ENCODE results near the gene C12orf75. TPM values are rescaled to one million over a fixed set of nuclear protein-coding genes. Genes with fewer than 3 reads are reported as not detected.
"Not testable (repeated sequence)": the region's sequence is repeated elsewhere in the genome, so short reads cannot be mapped to it uniquely, and the experiment has no call there.

C12orf75 gene
- total RNA-seq, 1 donor from 2014 or later: 1.2 TPM

DNA sequence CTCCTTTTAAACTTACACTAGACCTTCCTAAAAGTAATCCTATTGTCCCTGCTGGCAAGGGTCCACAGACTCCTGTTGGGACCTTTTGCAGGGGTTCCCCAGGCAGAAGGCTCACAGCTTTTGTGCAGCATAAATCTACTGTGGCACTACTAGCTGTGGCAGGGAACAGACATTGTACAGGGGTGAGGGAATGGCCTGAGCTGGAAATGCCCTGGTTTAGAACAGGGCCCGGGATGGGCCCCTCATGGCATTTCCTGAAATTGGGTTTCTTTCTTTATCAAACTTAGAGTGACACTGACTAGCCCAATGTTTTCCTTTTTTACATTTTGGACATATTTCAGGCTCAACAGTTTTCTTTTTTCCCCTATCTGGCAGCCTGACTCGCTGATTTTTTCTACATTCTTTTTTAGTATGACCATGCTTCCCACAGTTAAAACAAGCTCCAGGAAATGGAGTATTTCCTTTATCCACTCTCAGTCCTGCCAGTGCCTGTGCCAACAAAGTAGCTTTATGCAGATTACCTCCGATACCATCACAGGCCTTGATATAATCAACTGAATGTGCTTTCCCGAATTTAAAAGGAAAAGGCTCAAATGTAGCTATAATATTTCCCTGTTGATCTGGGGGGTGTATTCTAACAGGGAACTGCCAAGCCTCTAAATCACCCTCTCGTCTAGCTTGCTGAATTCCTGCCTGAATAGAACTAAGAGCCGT is 22.7 kb upstream of the C12orf75 start:
- intact Hi-C loops (cut with DNase I); ATAC-seq; DNase-seq (ENCODE audit: missing footprints): not testable (repeated sequence)

DNA sequence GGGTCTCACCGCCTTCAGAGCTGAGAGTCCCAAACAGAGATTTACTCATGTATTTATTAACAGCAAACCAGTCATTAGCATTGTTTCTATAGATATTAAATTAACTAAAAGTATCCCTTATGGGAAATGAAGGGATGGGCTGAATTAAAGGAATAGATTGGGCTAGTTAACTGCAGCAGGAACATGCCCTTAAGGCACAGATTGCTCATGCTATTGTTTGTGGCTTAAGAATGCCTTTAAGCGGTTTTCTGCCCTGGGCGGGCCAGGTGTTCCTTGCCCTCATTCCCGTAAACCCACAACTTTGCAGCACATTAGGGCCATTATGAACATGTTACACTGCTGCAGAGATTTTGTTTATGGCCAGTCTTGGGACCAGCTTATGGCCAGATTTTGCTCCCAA is 21.7 kb upstream of the C12orf75 start:
- intact Hi-C loops (cut with DNase I); DNase-seq (ENCODE audit: missing footprints); ATAC-seq: not testable (repeated sequence)

DNA sequence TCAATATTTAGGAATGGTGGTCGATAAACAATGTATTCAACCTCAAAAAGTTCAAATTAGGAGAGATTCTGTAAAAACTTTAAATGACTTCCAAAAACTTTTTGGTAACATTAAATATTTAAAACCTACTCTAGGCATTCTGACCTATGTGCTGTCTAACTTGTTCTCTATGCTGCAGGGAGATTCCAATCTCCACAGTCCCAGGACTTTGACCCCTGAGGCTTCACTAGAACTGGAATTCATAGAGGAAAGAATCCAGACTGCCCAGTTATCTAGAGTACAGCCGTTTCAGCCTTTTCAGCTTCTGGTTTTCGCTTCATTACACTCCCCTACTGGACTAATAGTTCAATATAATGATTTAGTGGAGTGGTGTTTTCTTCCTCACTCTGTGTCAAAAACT is 21.1 kb upstream of the C12orf75 start:
- ATAC-seq; DNase-seq (ENCODE audit: missing footprints); intact Hi-C loops (cut with DNase I): not testable (repeated sequence)

DNA sequence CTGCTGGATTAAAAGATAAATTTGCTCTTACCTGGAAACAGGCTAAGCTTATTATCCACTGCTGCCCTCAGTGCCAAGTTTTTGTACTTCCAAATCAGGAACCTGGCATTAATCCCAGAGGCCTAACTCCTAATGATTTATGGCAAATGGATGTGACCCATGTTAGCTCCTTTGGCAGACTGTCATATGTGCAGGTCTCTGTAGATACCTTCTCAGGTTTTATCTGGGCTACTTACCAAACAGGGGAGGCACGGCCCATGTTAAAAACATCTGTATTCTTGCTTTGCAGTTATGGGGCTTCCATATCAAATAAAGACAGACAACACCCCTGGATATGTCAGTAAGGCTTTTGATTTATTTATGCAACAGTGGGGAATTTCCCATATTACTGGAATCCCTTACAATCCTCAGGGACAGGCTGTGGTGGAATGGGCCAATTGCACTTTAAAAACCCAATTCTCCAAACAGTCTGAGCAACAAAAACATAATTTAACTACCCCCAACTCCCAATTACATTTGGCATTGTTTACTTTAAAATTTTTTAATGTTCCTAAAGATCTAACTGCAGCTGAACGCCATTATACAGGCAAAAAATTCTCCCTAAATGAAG is 19.9 kb upstream of the C12orf75 start:
- DNase-seq (ENCODE audit: missing footprints); intact Hi-C loops (cut with DNase I); ATAC-seq: not testable (repeated sequence)

DNA sequence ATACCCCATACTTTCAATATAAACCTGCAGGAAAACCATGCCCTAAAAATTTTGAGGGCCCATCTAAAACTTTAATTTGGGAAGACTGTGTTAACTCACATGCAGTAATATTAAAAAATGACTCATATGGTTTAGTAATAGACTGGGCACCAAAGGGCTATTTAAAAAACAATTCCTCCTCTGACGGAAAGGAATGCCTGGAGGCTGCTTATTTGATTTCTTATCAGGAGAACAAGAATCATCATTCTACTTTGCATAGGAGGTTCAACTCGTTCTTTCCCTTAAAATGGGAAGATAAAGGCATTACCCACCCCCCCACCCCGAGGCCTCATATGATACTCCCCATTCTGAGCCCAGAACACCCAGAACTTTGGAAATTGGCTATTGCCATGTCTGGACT is 18.6 kb upstream of the C12orf75 start:
- intact Hi-C loops (cut with DNase I); DNase-seq (ENCODE audit: missing footprints); ATAC-seq: not testable (repeated sequence)

DNA sequence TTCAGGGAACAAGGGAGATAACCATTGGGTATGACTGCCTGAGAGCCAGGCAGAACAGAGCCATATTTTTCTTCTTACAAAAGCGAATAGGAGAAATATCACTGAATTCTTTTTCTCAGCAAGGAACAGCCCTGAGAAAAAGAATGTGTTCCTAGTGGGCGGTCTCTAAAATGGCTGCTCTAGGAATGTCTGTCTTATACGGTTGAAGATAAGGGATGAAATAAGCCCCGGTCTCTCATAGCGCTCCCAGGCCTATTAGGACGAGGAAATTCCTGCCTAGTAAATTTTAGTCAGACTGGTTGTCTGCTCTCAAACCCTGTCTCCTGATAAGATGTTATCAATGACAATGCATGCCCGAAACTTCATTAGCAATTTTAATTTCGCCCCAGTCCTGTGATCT is 16.7 kb upstream of the C12orf75 start:
- intact Hi-C loops (cut with DNase I); ATAC-seq; DNase-seq (ENCODE audit: missing footprints): not testable (repeated sequence)

DNA sequence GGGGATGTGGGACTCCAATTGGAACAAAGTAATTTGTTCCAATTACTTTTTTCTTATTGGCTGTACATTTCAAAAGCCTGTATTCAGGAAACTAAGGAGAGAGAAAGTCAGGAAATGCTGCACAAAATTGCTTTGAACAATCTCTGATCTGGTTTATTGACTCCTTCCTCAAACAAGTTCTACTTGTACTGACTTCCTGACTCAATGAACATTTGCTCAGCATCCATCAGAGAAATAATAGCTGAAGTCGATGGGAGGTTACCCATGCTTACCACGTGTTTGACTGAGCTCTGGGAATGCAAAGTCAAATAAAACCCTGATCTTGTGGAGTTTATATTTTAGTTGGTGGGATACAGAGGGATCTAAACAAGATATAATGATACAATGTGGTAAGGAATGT is 15.4 kb upstream of the C12orf75 start:
- intact Hi-C loops (cut with DNase I): no loop called here
- ATAC-seq (no peak), DNase-seq (ENCODE audit: missing footprints) (no peak)

DNA sequence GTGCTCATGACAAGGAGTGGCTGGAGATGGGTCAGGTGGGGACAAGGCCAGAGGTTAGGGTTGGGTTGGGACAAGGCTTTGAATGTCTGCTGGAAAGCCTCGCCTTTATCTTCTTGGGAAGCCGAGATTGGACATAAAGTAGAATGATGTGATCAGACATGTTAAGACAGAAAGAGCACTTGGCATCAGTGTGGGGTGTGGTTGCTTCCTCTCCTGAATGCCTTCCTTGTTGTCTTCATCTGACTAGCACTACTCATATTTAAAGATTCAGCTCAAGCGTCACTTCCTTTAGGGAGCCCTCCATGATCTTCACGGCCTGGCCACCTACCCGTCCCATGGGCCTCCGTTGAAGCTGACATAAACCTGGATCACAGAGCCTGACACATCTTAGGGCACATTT is 14.8 kb upstream of the C12orf75 start:
- DNase-seq (ENCODE audit: missing footprints) (no peak), ATAC-seq (no peak)
- intact Hi-C loops (cut with DNase I): no loop called here

DNA sequence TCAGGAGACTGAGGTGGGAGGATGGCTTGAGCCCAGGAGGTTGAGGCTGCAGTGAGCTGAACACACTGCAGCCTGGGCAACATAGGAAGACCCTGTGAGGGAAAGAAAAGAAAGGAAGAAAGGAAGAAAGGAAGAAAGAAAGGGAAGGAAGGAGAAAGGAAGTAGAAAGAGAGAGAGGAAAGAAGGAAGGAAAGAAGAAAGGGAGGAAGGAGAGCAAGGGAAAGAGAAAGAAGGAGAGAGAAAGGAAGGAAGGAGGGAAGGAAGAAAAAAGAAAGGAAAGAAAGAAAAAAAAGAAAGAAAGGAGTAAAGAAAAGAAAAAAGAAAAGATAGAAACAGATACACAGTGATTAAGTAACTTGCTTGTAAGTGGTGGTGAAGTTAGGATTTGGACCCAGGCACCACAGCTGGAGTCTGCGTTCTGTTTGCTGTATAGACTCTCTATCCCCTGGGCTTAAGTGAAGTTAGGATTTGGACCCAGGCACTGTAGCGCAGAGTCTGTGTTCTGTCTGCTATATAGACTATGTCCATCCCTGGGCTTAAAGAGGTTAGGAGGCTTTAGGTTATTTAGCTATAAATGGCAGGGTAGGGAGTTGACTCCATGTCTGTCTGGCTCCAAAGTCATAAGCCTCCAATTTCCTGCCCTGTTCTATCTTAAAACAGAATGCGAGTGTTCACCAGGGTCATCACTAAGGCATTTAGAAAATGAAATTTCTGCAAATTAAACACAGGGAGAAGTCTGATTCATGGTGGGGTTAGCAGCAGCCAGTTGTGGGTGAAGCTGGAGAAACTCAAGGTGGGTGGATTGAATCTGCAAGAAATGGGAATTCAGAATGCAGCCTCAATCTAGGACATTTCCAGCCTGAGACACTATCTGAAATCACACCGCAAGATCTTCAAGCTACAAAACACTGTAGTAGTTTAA is 13.3 kb upstream of the C12orf75 start:
- DNase-seq (ENCODE audit: missing footprints): no peak
- intact Hi-C loops (cut with DNase I): no loop called here
- ATAC-seq: no peak

DNA sequence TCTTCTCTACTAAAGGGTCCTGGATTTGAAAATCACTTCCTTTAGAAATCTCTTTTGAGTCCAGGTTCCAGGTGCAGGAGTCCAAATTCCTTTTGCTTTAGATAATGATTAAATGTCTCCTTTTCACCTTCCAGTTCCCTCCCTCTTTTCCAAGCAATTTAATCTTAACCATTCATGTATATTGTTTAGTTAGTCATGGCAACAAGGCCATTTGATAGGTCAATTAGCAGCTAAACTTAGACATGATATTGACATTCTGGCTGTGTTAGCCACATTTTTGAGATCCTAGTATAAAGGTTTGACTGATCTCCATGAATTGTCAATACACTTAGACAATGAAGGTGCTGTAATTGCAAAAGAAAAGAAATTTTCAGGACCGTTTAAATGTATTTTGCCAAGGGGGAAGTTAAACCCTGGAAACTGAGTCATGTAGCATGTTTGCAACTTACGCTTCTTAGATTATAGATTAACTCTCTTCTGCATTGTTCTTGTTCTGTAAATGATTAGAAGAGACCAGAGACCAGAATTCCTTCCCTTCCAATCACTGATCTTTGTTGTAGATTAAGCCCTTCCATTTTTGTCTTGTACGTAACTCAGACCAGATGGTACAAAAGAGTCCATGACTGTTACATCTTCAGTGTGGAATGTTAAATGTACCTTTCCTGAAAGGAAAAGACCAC is 12.4 kb upstream of the C12orf75 start:
- DNase-seq (ENCODE audit: missing footprints): no peak
- ATAC-seq: no peak
- intact Hi-C loops (cut with DNase I): no loop called here

DNA sequence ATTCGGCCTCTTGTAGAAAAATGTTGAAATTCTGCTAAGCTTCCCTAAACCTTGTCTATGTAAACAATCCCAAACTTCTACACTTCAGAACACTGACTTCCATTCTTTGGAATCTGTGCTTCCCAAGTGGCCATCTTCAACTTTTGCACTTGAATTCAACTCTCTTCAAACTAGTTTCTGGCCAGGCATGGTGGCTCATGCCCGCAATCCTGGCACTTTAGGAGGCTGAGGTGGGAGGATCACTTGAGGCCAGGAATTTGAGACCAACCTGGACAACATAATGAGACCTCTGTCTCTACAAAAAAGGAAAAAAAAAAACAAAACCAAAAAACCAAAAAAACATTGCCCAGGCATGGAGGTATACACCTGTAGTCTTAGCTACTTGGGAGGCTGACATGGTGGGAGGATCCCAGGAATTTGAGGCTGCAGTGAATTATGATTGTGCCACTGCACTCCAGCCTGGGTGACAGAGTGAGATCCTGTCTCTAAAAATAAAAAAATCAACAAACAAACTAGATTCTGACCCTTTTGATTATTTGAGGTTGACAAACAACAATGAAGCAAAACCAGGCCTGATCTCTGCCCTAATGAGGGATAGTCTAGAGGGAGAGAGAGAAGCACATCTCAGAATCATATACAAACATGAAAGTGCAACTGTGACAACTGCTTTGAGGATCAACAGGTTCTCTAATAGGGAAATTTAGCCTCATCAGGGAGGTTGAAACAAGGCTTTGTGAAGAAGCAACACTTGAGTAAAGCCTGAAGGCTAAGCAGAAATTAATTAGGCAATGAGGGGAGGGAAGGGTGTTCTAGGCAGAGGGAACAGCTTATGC is 11.6 kb upstream of the C12orf75 start:
- intact Hi-C loops (cut with DNase I): no loop called here
- no peak for ATAC-seq
- DNase-seq (ENCODE audit: missing footprints): no peak

DNA sequence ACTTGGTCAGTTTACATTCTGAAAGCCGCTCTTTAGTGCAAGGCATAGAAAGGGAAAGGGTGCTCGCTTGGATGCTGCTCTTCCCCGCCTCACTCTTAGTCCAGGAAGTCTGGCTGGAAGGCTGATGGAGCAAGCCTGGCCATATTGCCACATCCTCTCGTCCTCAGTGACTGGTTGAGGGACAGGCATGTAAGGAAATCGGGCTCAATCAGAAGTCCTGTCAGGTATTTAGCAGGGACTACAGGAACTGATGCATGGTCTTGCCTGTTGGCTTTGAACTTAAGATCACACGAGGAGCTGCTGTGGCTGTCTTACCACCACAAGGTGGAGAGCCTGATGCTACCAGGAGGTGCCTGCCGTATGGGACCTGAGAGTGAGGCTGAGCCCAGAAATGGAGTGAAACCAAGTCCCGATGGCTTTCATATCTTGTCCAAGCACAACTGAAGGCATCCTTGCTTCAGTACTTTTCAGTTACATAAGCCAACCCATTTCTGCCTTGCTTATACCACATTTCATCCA is 10.7 kb upstream of the C12orf75 start:
- DNase-seq (ENCODE audit: missing footprints): no peak
- ATAC-seq: no peak
- intact Hi-C loops (cut with DNase I): no loop called here

DNA sequence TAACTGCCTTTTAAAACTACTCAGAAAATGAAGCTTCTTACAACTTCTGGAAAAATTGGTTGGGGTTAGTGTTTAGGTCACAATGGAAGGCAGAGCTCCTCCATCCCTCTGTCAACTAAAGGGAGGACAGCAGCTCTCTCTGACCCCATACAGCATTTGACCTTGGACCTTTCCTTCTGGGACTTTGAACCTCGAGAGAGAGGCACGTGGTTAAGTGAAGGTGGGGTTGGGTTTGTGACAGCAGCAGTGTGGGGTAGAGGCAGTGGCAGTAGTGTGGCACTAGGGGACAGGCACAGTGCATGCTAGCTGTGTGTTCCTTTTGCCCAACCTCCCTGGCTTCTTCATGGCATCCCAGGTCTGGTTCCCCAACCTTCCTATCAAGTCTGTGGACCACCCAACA is 9.4 kb upstream of the C12orf75 start:
- ATAC-seq: no peak
- intact Hi-C loops (cut with DNase I): no loop called here

DNA sequence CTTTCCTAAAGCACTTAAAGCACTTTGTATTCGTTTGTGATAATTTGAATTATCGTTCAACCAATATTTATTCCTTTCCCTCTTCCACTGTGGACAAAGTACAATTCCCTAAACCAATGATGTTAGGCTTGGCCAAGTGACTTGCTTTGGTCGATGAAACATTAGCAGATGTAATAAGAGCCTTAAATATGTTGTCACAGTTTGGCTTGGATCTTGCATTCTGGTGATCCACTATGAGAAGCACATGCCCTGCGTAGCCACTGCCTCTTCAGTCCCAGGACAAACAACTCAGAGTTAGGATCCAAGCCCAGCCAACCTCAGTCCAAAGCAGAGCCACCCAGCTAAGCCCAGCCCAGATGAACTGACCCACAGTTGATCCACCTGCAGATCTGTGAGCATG is 8.4 kb upstream of the C12orf75 start:
- no peak for ATAC-seq
- no peak for DNase-seq (ENCODE audit: missing footprints)
- intact Hi-C loops (cut with DNase I): no loop called here

More for the DNA sequence above, 9.4 kb upstream of the C12orf75 start:
- no peak for DNase-seq (ENCODE audit: missing footprints)

DNA sequence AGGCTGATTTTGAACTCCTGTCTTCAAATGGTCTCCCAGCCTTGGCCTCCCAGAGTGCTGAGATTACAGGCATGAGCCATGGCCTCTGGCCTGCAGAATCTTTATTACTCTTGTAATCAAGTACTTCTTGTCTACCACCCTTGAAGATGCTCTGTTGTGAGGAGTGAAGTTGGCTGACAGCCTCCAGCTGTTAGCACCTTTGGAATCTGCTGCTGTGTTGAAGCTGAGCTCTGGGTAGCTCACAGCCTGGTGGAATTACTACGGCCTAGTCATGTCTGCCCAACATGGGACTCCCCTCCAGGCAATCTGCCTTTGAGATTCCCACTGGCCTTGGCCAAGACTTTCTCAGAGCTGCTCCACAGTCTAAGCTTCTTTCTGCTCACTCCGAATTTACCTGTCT is 5.8 kb upstream of the C12orf75 start:
- DNase-seq (ENCODE audit: missing footprints) (no peak), ATAC-seq (no peak)
- intact Hi-C loops (cut with DNase I): no loop called here

DNA sequence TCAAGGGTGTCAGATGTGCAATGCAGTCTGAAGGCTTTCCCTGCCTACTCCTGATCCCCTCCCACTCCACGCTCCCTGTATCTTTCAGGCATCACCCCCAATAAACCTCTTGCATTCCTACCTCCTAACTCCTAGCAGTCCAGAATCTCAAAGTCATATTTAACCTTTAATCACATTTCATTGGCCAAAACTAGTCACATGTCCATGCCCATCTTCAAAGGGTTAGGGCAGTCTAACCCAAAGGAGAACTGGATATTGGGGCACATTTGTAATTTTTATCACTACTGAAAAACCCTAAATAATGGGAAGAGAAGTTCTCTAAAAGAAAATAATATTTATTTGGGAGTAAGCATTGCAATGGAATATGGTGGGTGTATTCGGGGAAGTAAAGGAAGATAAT is 5.4 kb upstream of the C12orf75 start:
- DNase-seq (ENCODE audit: missing footprints) (no peak), ATAC-seq (no peak)
- intact Hi-C loops (cut with DNase I): no loop called here

DNA sequence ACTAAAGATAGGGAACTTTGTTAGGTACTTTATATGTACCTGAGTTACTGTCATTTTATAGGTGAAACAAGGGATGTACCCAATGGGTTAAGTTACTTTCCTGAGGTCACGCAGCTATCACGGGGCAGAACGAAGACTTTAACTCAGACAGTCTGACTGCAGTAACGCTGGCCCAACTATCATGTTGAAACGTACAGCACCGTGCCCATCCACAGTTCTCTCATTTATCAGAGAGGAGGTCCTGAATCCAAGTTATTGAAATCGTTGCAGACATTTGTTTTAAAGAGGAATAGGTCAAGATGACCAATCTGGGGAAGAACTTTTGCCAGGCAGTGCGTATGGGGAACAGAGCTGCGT is 587 bp upstream of the C12orf75 start:
- intact Hi-C loops (cut with DNase I): no loop called here
- ATAC-seq (no peak), DNase-seq (ENCODE audit: missing footprints) (no peak)
